Cortex of kidney (tissue), 1 donor: ENCODE measurements around the gene RHOV.

Experiments used
- DNase-seq: peaks from one replicate; lab custom pipeline; 2025; lab: John Stamatoyannopoulos, UW

The RHOV gene, protein sequence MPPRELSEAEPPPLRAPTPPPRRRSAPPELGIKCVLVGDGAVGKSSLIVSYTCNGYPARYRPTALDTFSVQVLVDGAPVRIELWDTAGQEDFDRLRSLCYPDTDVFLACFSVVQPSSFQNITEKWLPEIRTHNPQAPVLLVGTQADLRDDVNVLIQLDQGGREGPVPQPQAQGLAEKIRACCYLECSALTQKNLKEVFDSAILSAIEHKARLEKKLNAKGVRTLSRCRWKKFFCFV

DNA sequence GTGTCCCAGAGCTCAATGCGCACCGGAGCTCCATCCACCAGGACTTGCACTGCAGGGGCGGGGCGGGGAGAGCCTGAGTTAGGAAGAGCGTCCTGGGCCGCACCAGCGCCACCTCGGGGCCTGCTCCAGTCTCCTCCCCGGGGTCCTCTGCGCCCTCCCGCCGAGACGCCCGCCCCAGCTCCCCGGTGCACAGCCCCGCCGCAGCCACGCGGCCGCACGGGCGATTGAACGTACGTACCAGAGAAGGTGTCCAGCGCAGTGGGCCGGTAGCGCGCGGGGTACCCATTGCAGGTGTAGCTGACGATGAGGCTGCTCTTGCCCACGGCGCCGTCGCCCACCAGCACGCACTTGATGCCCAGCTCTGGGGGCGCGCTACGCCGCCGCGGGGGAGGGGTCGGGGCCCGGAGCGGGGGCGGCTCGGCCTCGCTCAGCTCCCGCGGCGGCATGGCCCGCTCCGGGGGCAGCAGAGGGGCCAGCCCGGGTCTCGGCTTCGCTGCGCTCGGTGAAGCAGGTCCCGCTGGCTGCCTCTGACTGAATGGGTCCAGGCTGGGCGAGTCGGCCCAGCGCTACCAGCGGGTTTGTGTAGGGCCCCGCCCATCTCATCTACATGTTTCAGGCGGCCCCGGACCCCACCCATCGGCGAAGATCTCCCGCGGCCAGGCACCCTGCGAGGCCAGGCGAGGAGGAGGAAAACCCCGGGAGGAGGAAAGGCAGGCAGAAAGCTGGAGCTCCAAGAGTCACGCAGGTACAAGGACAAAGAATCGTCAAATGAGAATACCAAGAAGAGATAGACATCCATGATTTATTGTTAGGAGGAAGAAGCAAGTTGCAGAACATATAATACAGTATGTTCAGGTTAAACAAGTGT lies at the start of gene RHOV:
RHOV (minus strand) TSS at position 541 of the 868 bp plus-strand sequence; CDS start at position 446, 95 bp downstream.
- DNase-seq = no peak

DNA sequence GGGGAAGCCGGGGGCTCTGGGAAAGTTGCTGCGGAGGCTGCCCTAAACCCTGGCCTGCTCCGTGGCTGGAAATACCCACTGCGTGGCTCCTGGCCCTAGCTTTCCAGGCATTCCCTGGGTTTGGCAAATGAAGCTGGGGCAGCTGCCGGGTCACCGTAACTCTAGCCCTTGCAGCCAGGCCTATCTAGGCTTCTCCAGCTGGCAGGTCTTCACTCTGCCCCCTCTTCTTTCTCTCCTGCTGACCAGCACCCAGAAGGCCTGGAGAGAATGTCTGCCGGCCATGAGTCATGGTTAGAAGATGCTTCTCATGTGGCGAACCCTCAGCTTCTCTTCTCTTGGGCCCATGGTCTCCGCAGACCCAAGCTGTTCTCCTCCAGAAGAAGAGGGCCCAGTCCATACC lies 49.5 kb upstream of the RHOV start:
- no peak for DNase-seq

- no peak for DNase-seq
Measured at GRCh38 chr15:40922608-40923005, 48.6 kb upstream of the RHOV start.

GRCh38 chr15:40921949-40922607 lies 48.0 kb upstream of the RHOV start:
- DNase-seq = no peak

DNA sequence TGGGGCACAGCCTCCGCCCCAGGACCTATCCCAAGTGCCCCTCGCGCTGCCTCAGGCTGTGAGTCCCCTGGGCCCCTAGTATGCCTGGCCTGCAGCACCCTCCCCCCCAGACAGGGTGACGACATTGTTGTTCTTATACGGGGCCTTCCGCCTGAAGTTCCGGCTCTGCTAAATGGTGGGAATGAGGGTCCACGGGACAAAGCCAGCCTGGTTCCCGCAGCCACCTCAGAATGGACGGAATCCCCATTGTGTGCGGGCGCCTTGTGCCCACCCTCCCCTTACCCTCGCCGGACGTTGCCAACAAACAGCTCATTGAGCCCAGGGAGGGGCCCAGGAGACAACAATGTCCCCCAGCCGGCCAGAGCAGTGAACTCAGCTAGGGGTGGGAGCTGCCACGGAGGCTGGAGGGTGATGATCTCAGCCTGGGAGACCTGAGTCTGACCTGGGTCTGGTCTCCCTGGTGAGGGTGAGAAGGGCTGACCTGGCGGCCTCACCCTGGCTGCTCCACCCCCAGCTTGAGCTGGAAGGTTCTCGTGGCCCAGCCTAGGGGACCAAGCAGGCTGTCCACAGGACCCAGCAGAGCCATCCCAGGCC lies 44.9 kb upstream of the RHOV start:
- no peak for DNase-seq

DNA sequence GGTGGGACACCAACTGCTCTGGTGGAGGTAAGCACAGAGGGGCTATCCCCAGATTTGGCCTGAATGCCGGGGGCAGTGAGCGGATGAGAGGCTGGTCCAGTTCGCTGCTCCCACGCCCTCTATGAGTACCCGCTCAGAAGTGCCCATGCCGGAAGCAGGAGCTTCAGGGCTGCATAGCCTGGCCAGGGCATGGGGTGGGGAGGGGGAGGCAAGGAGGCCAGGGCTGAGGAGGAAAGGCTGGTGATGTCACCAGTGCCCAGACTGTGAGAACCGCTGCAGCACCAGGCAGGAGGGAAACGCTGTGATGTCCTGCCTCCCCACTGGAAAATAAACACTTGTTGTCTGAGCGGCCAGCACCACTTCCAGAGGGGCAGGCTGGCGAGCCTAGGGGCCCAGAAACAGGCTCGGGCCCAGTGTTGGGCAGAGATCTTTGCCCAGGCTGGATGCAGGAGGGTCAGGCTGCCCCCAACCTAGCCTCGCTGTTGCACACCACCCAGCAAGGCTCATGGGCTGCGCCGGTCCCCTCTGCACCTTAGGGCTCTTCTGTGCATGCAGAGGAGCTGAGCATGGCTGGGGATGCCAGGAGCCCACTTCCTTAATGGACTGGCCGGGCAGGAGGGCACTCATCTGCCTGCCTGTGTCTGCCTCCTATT lies 44.2 kb upstream of the RHOV start:
- no peak for DNase-seq

DNA sequence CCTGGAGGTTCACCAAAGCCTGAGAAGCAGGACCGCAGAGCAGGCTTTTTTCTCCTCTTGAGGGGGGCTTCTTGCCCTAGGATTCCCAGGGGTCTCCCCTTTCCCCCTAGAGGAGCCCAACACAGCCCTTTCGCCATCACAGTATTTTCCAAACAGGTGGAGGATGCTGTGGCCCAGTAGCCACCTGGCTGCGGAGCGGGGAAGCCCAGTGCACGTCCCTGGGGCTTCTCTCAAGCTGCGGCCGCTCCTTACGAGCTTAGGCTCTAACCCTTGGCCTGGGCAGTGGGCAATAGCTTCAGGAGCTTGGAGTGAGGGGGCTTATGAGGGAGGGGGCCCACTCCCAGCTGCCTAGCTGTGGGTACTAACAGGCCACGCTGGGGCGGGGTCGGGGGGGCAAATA lies 43.6 kb upstream of the RHOV start:
- no peak for DNase-seq

- DNase-seq = no peak
Measured at GRCh38 chr15:40915679-40916078, 41.6 kb upstream of the RHOV start.

DNA sequence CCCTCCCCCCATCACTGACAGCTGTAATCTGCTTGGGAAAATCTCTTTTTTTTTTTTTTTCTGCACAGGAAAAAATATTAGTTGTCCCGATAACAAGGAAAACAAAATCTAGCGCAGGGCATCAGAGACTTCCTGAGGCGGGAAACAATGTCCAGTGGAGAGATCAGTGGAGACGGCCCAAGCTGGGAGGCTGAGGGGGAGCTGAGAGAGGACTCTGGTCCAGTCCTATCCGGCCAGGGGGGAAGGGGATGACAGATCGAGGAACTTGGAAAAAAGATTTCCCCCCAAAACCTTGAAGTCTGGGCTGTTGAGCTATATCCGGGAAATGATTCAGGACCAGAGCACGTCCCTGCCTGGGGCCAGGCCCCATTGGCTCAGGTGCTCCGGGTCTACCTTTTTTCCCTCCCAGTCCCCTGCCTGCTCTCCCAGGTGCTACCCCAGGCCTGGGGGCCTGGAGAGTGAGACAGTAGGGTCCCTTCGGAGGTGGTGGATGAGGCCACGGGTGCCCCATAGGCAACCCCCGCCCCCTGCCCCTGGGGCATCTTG lies 41.2 kb upstream of the RHOV start:
- DNase-seq = no peak

DNA sequence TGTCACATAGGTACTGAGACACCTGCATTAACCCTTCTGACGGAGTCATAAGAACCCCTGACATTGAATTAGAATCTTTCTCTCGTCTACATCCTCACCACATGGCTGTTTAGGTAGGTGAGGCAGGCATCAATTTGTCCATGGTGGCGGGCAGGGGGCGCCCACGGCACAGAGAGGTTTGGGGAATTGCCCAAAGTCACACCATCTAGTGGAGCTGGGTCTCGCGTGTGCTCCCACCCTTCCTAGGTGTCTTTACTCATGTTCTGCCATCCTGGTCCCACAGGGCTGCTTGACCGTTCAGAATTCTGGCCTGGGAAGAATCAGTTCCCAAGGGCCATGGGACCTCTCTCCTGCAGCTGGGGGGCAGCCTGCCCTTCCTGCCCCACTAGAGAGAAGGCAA lies 40.5 kb upstream of the RHOV start:
- no peak for DNase-seq

GRCh38 chr15:40914013-40914412 lies 40.0 kb upstream of the RHOV start:
- DNase-seq = no peak

GRCh38 chr15:40912478-40912877 lies 38.4 kb upstream of the RHOV start:
- DNase-seq = no peak

DNA sequence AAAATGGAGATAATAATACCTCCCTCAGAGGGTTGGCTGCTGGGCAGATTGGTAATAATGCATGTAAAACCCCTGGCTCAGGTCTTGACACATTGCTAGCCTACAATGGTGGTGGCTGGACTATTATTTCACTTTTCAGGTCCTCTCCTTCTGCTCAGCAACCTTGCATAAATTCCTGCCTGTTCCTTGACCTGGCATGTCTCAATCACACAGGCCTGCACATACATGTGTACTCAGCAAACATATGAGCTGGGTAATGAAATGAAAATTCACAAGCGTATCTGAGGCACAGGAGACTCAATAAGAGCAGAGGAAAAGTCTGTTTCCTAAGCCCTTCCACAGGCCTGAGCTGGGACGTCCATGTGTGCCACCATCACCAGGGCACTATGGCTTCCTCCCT lies 37.7 kb upstream of the RHOV start:
- no peak for DNase-seq

DNA sequence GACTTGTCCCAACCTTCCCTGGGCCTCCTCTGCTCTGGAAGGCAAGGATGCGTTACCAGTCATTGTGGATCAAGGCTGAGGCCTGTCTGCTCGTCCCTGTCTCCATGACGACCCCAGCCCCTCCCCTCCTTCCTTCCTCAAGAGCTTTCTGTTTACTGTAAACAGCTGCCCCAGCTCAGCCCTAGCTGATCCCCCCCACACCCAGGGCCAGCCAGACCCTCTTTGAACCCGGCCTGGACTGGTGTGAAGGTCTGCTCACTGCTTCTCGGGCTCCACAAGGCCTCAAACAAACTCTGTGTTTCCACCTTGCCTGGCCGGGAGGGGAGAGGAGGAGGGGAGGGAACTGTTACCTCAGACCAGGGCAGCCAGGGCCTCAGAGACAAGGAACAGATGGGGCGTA lies 37.1 kb upstream of the RHOV start:
- DNase-seq = no peak

DNA sequence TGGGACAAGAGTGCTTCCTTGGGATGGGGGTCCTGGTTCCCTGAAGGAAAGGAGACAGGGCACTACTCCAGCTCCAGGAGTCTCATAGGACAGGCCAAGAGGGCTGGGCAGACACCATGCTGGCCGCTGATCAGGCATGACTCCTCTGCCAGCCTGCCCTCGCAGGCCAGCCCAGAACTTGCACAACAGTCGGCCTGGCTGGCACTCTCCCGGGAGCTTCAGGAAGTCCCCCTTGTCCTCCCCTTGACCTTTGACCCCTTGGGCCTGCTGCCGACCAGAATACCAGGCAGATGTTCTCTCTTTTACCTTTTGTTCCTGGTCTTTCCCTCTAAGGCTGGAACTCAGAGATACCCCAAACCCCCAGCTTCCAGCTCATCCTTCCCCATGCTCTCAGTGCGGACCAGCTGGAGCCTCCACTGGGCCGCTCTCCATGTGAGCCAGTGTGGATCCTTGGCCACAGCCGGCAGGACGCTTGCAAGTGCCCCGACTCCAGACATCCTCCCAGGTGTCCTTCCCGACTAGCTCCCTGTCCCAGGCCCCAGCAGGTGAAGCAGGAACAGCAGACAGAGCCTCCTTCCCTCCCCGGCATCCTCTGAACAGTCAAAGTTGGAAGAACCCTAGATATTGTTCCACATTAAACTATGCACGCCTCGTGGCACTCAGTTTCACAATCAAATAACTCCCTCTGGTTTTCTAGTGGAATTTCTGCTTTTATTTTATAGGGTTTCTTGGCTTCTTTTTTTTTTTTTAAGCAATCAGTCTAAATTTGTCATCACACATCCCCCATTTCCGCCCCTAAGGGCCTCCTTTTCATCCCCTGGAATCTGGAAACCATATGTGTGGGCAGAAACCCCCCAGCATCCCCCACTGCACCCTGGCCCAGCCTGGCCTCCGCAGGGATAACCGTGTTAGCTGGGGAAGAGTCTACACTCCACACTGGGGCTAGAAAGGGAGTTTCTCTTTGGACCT lies 35.9 kb upstream of the RHOV start:
- no peak for DNase-seq

- no peak for DNase-seq
Measured at GRCh38 chr15:40908095-40908494, 34.1 kb upstream of the RHOV start.

DNA sequence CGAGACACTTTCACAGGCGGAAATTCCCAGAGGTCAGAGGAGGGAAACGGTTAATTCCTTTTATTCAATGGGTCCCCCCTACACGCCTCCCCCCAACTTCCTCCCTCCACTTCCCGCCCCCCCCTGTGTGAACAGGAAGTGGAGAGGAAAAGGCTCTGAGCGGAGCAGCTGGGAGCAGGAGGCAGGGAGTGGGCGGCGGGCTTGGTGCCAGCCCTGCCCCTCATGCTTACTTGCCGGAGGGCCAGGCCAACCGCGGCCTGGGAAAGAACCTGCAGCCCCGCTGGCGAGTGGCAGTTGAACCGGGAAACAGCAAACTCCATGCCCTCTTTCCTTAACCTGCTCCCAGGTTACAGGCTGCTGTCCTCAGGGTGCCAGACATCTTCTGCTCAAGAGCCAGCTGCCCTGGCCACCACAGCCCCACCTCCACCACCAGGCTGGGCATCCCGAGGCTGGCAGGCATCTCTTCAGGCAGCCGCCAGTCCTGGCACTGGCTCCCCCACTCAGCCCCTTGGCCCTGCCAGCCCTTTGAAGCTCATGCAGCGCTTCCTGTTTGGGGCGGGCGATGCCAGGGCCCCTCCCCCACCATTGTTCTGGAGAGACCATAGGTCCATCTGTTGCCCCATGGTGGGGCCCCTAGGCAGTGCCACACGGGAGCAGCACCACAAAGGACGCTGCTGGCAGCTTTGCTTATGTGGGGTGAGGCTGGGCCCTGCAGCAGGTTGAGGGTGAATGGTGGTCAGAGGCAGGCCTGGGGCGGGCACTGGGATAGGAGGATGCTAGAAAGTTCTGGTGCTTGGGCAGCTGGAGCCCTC lies 33.2 kb upstream of the RHOV start:
- DNase-seq = no peak

GRCh38 chr15:40906091-40906990 lies 32.3 kb upstream of the RHOV start:
- peak; percentile 77 for DNase-seq
